Measurements from ENCODE around the gene TRIM14.

Gene TRIM14

GRCh38 chr9:98071737-98072136, 47.3 kb downstream of the TRIM14 start:
- no peak overlapping the region for H3K27ac ChIP-seq (ENCODE audit: low read depth, low read length)
- H3K36me3 ChIP-seq (ENCODE audit: insufficient read depth, low read length): peaks cover 15% of the 10 kb centered on the region
- peaks cover 42% of the 10 kb centered on the region for H3K79me2 ChIP-seq (ENCODE audit: control insufficient read depth, insufficient read depth, low read length, unreplicated experiment)

GRCh38 chr9:98070704-98071103, 48.3 kb downstream of the TRIM14 start:
- H3K4me3 ChIP-seq (ENCODE audit: low read depth, low read length): no peak overlapping the region
- H3K36me3 ChIP-seq (ENCODE audit: insufficient read depth, low read length): peaks cover 21% of the 10 kb centered on the region
- H3K4me1 ChIP-seq (ENCODE audit: control insufficient read depth, insufficient read depth, low read length, unreplicated experiment): peaks cover 20% of the 10 kb centered on the region
- no peaks in the 10 kb centered on the region for H3K27me3 ChIP-seq (ENCODE audit: insufficient read depth, low read length)
- H2AFZ ChIP-seq (ENCODE audit: low read length, unreplicated experiment): no peak overlapping the region
- H3K27ac ChIP-seq (ENCODE audit: low read depth, low read length): no peak overlapping the region
- H3K79me2 ChIP-seq (ENCODE audit: control insufficient read depth, insufficient read depth, low read length, unreplicated experiment): peaks cover 45% of the 10 kb centered on the region

More at GRCh38 chr9:98071737-98072136, 47.3 kb downstream of the TRIM14 start:
- peaks cover 25% of the 10 kb centered on the region for H3K4me1 ChIP-seq (ENCODE audit: control insufficient read depth, insufficient read depth, low read length, unreplicated experiment)
- no peak overlapping the region for H2AFZ ChIP-seq (ENCODE audit: low read length, unreplicated experiment)
- H3K4me3 ChIP-seq (ENCODE audit: low read depth, low read length): no peak overlapping the region
- no peaks in the 10 kb centered on the region for H3K27me3 ChIP-seq (ENCODE audit: insufficient read depth, low read length)

GRCh38 chr9:98069551-98069950, 49.5 kb downstream of the TRIM14 start:
- peaks cover 27% of the 10 kb centered on the region for H3K36me3 ChIP-seq (ENCODE audit: insufficient read depth, low read length)
- peaks cover 43% of the 10 kb centered on the region for H3K79me2 ChIP-seq (ENCODE audit: control insufficient read depth, insufficient read depth, low read length, unreplicated experiment)
- H3K27ac ChIP-seq (ENCODE audit: low read depth, low read length): no peak overlapping the region

GRCh38 chr9:98067184-98067583, 51.8 kb downstream of the TRIM14 start:
- Histone ChIP-seq H3K79me2 (ENCODE audit: control insufficient read depth, insufficient read depth, low read length, unreplicated experiment) (peaks cover 50% of the 10 kb centered on the region), H3K27ac (ENCODE audit: low read depth, low read length) (no peak overlapping the region), H3K4me1 (ENCODE audit: control insufficient read depth, insufficient read depth, low read length, unreplicated experiment) (peaks cover 12% of the 10 kb centered on the region), H3K4me3 (ENCODE audit: low read depth, low read length) (no peak overlapping the region), H3K27me3 (ENCODE audit: insufficient read depth, low read length) (no peaks in the 10 kb centered on the region), H3K36me3 (ENCODE audit: insufficient read depth, low read length) (peaks cover 39% of the 10 kb centered on the region), H2AFZ (ENCODE audit: low read length, unreplicated experiment) (no peak overlapping the region)

More at GRCh38 chr9:98069551-98069950, 49.5 kb downstream of the TRIM14 start:
- Histone ChIP-seq H2AFZ (ENCODE audit: low read length, unreplicated experiment) (no peak overlapping the region), H3K4me1 (ENCODE audit: control insufficient read depth, insufficient read depth, low read length, unreplicated experiment) (peaks cover 15% of the 10 kb centered on the region), H3K27me3 (ENCODE audit: insufficient read depth, low read length) (no peaks in the 10 kb centered on the region), H3K4me3 (ENCODE audit: low read depth, low read length) (no peak overlapping the region)

- Histone ChIP-seq H3K4me3 (ENCODE audit: low read depth, low read length) (no peak overlapping the region), H3K4me1 (ENCODE audit: control insufficient read depth, insufficient read depth, low read length, unreplicated experiment) (peaks cover 12% of the 10 kb centered on the region), H2AFZ (ENCODE audit: low read length, unreplicated experiment) (no peak overlapping the region), H3K36me3 (ENCODE audit: insufficient read depth, low read length) (peaks cover 41% of the 10 kb centered on the region), H3K27me3 (ENCODE audit: insufficient read depth, low read length) (no peaks in the 10 kb centered on the region), H3K79me2 (ENCODE audit: control insufficient read depth, insufficient read depth, low read length, unreplicated experiment) (peaks cover 44% of the 10 kb centered on the region), H3K27ac (ENCODE audit: low read depth, low read length) (no peak overlapping the region)
These were observed 52.8 kb downstream of the TRIM14 start for GRCh38 chr9:98066235-98066634.

GRCh38 chr9:98064623-98065392, 54.2 kb downstream of the TRIM14 start:
- peaks cover 45% of the 10 kb centered on the region for H3K36me3 ChIP-seq (ENCODE audit: insufficient read depth, low read length)

GRCh38 chr9:98062161-98062560, 56.9 kb downstream of the TRIM14 start:
- Histone ChIP-seq H3K36me3 (ENCODE audit: insufficient read depth, low read length) (peaks cover 34% of the 10 kb centered on the region), H3K27ac (ENCODE audit: low read depth, low read length) (no peak overlapping the region), H3K4me1 (ENCODE audit: control insufficient read depth, insufficient read depth, low read length, unreplicated experiment) (peaks cover 29% of the 10 kb centered on the region), H3K79me2 (ENCODE audit: control insufficient read depth, insufficient read depth, low read length, unreplicated experiment) (peaks cover 59% of the 10 kb centered on the region), H3K27me3 (ENCODE audit: insufficient read depth, low read length) (no peaks in the 10 kb centered on the region), H2AFZ (ENCODE audit: low read length, unreplicated experiment) (no peak overlapping the region), H3K4me3 (ENCODE audit: low read depth, low read length) (no peak overlapping the region)

More at GRCh38 chr9:98064623-98065392, 54.2 kb downstream of the TRIM14 start:
- Histone ChIP-seq H2AFZ (ENCODE audit: low read length, unreplicated experiment) (no peak overlapping the region), H3K4me3 (ENCODE audit: low read depth, low read length) (no peak overlapping the region), H3K4me1 (ENCODE audit: control insufficient read depth, insufficient read depth, low read length, unreplicated experiment) (peaks cover 19% of the 10 kb centered on the region), H3K27ac (ENCODE audit: low read depth, low read length) (peak overlapping the region; percentile 42; the same call in 1 of the 2 replicates), H3K27me3 (ENCODE audit: insufficient read depth, low read length) (no peaks in the 10 kb centered on the region), H3K79me2 (ENCODE audit: control insufficient read depth, insufficient read depth, low read length, unreplicated experiment) (peaks cover 51% of the 10 kb centered on the region)

- Histone ChIP-seq H3K4me3 (ENCODE audit: low read depth, low read length) (peak overlapping the region; percentile 92), H3K27ac (ENCODE audit: low read depth, low read length) (peak overlapping the region; percentile 79), H2AFZ (ENCODE audit: low read length, unreplicated experiment) (peak overlapping the region; percentile 10), H3K79me2 (ENCODE audit: control insufficient read depth, insufficient read depth, low read length, unreplicated experiment) (peaks cover 45% of the 10 kb centered on the region), H3K36me3 (ENCODE audit: insufficient read depth, low read length) (peaks cover 6% of the 10 kb centered on the region; the same call in 1 of the 2 replicates), H3K27me3 (ENCODE audit: insufficient read depth, low read length) (no peaks in the 10 kb centered on the region), H3K4me1 (ENCODE audit: control insufficient read depth, insufficient read depth, low read length, unreplicated experiment) (peaks cover 27% of the 10 kb centered on the region)
These were observed 61.8 kb downstream of the TRIM14 start for GRCh38 chr9:98057138-98057799.

- Histone ChIP-seq H3K36me3 (ENCODE audit: insufficient read depth, low read length) (peaks cover 4% of the 10 kb centered on the region; the same call in 1 of the 2 replicates), H3K4me1 (ENCODE audit: control insufficient read depth, insufficient read depth, low read length, unreplicated experiment) (peaks cover 27% of the 10 kb centered on the region), H3K4me3 (ENCODE audit: low read depth, low read length) (peak within 1 kb of the TSS; percentile 92), H3K27me3 (ENCODE audit: insufficient read depth, low read length) (no peaks in the 10 kb centered on the region), H3K79me2 (ENCODE audit: control insufficient read depth, insufficient read depth, low read length, unreplicated experiment) (peaks cover 42% of the 10 kb centered on the region), H3K27ac (ENCODE audit: low read depth, low read length) (peak within 1 kb of the TSS; percentile 93), H2AFZ (ENCODE audit: low read length, unreplicated experiment) (peak within 1 kb of the TSS; percentile 81)
These were observed 62.5 kb downstream of the TRIM14 start, which contains the start of gene NANS for GRCh38 chr9:98056269-98057137. TSS of gene NANS (plus strand) at chr9:98056732. CDS start at chr9:98056809, 77 bp downstream.

GRCh38 chr9:98054376-98054951, 64.6 kb downstream of the TRIM14 start:
- Histone ChIP-seq H3K27ac (ENCODE audit: low read depth, low read length) (no peak overlapping the region), H3K27me3 (ENCODE audit: insufficient read depth, low read length) (no peaks in the 10 kb centered on the region), H2AFZ (ENCODE audit: low read length, unreplicated experiment) (no peak overlapping the region), H3K36me3 (ENCODE audit: insufficient read depth, low read length) (no peaks in the 10 kb centered on the region), H3K4me3 (ENCODE audit: low read depth, low read length) (no peak overlapping the region), H3K79me2 (ENCODE audit: control insufficient read depth, insufficient read depth, low read length, unreplicated experiment) (peaks cover 30% of the 10 kb centered on the region), H3K4me1 (ENCODE audit: control insufficient read depth, insufficient read depth, low read length, unreplicated experiment) (peaks cover 17% of the 10 kb centered on the region)
